GM21825 (cell line): ENCODE data around the gene IL13.
"Not testable (repeated sequence)": the region's sequence is repeated elsewhere in the genome, so short reads cannot be mapped to it uniquely, and the experiment has no call there.

Experiments used
- ATAC-seq: cut with Tn5 transposase; IDR thresholded peaks from one replicate; pipeline ENCODE4 v1.9.1; 2021; ENCODE audit warnings: mild to moderate bottlenecking, moderate library complexity; ENCODE audit not compliant: unreplicated experiment

Gene IL13

GRCh38 chr5:132688536-132689339 lies 30.8 kb downstream of the IL13 start:
- ATAC-seq: no peak

- no peak for ATAC-seq
Observed at GRCh38 chr5:132689513-132689912, 31.5 kb downstream of the IL13 start.

- ATAC-seq: no peak
Observed at GRCh38 chr5:132690156-132690555, 32.2 kb downstream of the IL13 start.

- not testable (repeated sequence) for ATAC-seq
Observed at GRCh38 chr5:132691755-132692631, 34.0 kb downstream of the IL13 start.

GRCh38 chr5:132692632-132692967 lies 34.6 kb downstream of the IL13 start:
- ATAC-seq: no peak

GRCh38 chr5:132695956-132696355 lies 38.0 kb downstream of the IL13 start:
- no peak for ATAC-seq

- ATAC-seq: no peak
Observed at GRCh38 chr5:132704875-132705274, 46.9 kb downstream of the IL13 start.

GRCh38 chr5:132708645-132709044 lies 50.7 kb downstream of the IL13 start:
- ATAC-seq: no peak
